Urinary bladder (tissue), 4 donors: ENCODE data around the gene TFF1. TPM values are rescaled to one million over a fixed set of nuclear protein-coding genes. Genes with fewer than 3 reads are reported as not detected.

Experiments used
- DNase-seq: peaks from one replicate; pipeline ENCODE4 v3.0.0-alpha.2; 2015; ENCODE audit errors: extremely low spot score
- H3K27ac ChIP-seq: one replicate; pipeline ENCODE4 v1.5.1; 2013; ENCODE audit warnings: low read depth, mild to moderate bottlenecking, moderate library complexity
- H3K36me3 ChIP-seq: one replicate; pipeline ENCODE4 v1.6.1; 2013; ENCODE audit warnings: mild to moderate bottlenecking, moderate library complexity; ENCODE audit not compliant: insufficient read depth
- H3K4me1 ChIP-seq: one replicate; pipeline ENCODE4 v1.6.1; 2013; ENCODE audit warnings: mild to moderate bottlenecking, moderate library complexity; ENCODE audit not compliant: insufficient read depth
- H3K4me3 ChIP-seq: one replicate; pipeline ENCODE4 v1.5.1; 2013; ENCODE audit warnings: low read depth, low read length
- WGBS: extraction: QIAGEN DNeasy Blood & Tissue Kit; methylation state at CpG from one replicate; pipeline ENCODE4 v1.1.7; 2013; 5-methylcytosine and 5-hydroxymethylcytosine counted together
- polyA plus RNA-seq: library from polyadenylated mRNA; stranded (reverse); fragments of 200-250 nt; gene quantifications from one replicate; pipeline ENCODE4 v1.2.3, GENCODE V29; 2013
- total RNA-seq: library from RNA; depleted of rRNA; stranded (reverse); fragments of >200 nt; gene quantifications from one replicate; pipeline ENCODE4 v1.2.3, GENCODE V29; 2014
- donor health status: healthy with polysubstance abuse.
- donor health status: healthy.

Gene TFF1
- total and polyA plus RNA-seq, 2 donors, result not detected

- WGBS, result 64% methylated on average over 3 of the region's 3 CpGs
These were observed 9.0 kb downstream of the TFF1 start for GRCh38 chr21:42357307-42357706.

GRCh38 chr21:42356650-42357049 lies 9.7 kb downstream of the TFF1 start:
- 65% methylated on average over 6 of the region's 6 CpGs for WGBS
- Histone ChIP-seq H3K36me3 (no peaks in the 10 kb centered on the region), H3K27ac (no peak overlapping the region), H3K4me1 (no peaks in the 10 kb centered on the region), H3K4me3 (no peak overlapping the region)
- no peak for DNase-seq

More at GRCh38 chr21:42357307-42357706, 9.0 kb downstream of the TFF1 start:
- no peaks in the 10 kb centered on the region for H3K36me3 ChIP-seq
- H3K4me1 ChIP-seq, result no peaks in the 10 kb centered on the region
- no peak for DNase-seq
- no peak overlapping the region for H3K27ac ChIP-seq
- no peak overlapping the region for H3K4me3 ChIP-seq

GRCh38 chr21:42356046-42356445 lies 10.3 kb downstream of the TFF1 start:
- Histone ChIP-seq H3K4me3 (no peak overlapping the region), H3K4me1 (no peaks in the 10 kb centered on the region), H3K27ac (no peak overlapping the region), H3K36me3 (no peaks in the 10 kb centered on the region)
- 91% methylated on average over 2 of the region's 2 CpGs for WGBS
- DNase-seq, result no peak

GRCh38 chr21:42353623-42354022 lies 12.7 kb downstream of the TFF1 start:
- Histone ChIP-seq H3K4me3 (no peak overlapping the region), H3K4me1 (no peaks in the 10 kb centered on the region), H3K27ac (no peak overlapping the region), H3K36me3 (no peaks in the 10 kb centered on the region)
- no peak for DNase-seq
- 82% methylated on average over 5 of the region's 5 CpGs for WGBS

- WGBS, result 88% methylated on average over 14 of the region's 14 CpGs
- H3K27ac ChIP-seq, result no peak overlapping the region
- no peak overlapping the region for H3K4me3 ChIP-seq
- H3K36me3 ChIP-seq, result no peaks in the 10 kb centered on the region
- no peak for DNase-seq
- H3K4me1 ChIP-seq, result no peaks in the 10 kb centered on the region
These were observed 13.8 kb downstream of the TFF1 start for GRCh38 chr21:42352441-42353095.

- no peaks in the 10 kb centered on the region for H3K36me3 ChIP-seq
- WGBS, result 78% methylated on average over 11 of the region's 11 CpGs
- no peak overlapping the region for H3K4me3 ChIP-seq
- H3K27ac ChIP-seq, result no peak overlapping the region
- DNase-seq, result no peak
- H3K4me1 ChIP-seq, result no peaks in the 10 kb centered on the region
These were observed 14.5 kb downstream of the TFF1 start for GRCh38 chr21:42351626-42352440.

- 66% methylated on average over 13 of the region's 13 CpGs for WGBS
These were observed 15.4 kb downstream of the TFF1 start, which contains the start of gene TFF2 for GRCh38 chr21:42350927-42351426. TFF2 (minus strand) TSS chr21:42350994; CDS start chr21:42350957, 37 bp downstream.

GRCh38 chr21:42350318-42350910 lies 15.9 kb downstream of the TFF1 start:
- DNase-seq, result no peak
- Histone ChIP-seq H3K4me3 (no peak overlapping the region), H3K4me1 (no peaks in the 10 kb centered on the region), H3K27ac (no peak overlapping the region), H3K36me3 (no peaks in the 10 kb centered on the region)
- 70% methylated on average over 11 of the region's 11 CpGs for WGBS

More at GRCh38 chr21:42350927-42351426, 15.4 kb downstream of the TFF1 start, which contains the start of gene TFF2:
- no peak for DNase-seq
- Histone ChIP-seq H3K4me3 (no peak within 1 kb of the TSS), H3K4me1 (no peaks in the 10 kb centered on the region), H3K27ac (no peak within 1 kb of the TSS), H3K36me3 (no peaks in the 10 kb centered on the region)

- Histone ChIP-seq H3K4me3 (no peak overlapping the region), H3K36me3 (no peaks in the 10 kb centered on the region), H3K4me1 (no peaks in the 10 kb centered on the region), H3K27ac (no peak overlapping the region)
- no peak for DNase-seq
- 80% methylated on average over 14 of the region's 14 CpGs for WGBS
These were observed 16.7 kb downstream of the TFF1 start for GRCh38 chr21:42349420-42350317.

GRCh38 chr21:42348762-42349161 lies 17.6 kb downstream of the TFF1 start:
- H3K36me3 ChIP-seq, result no peaks in the 10 kb centered on the region
- DNase-seq, result no peak
- 98% methylated on average over 2 of the region's 2 CpGs for WGBS
- no peaks in the 10 kb centered on the region for H3K4me1 ChIP-seq
- H3K4me3 ChIP-seq, result no peak overlapping the region
- no peak overlapping the region for H3K27ac ChIP-seq

- no peaks in the 10 kb centered on the region for H3K4me1 ChIP-seq
- DNase-seq, result no peak
- no peaks in the 10 kb centered on the region for H3K36me3 ChIP-seq
- no peak overlapping the region for H3K4me3 ChIP-seq
- WGBS, result 85% methylated on average over 30 of the region's 30 CpGs
- no peak overlapping the region for H3K27ac ChIP-seq
These were observed 18.6 kb downstream of the TFF1 start for GRCh38 chr21:42347601-42348327.

- Histone ChIP-seq H3K4me1 (no peaks in the 10 kb centered on the region), H3K4me3 (no peak overlapping the region), H3K27ac (no peak overlapping the region), H3K36me3 (no peaks in the 10 kb centered on the region)
- no peak for DNase-seq
- WGBS, result 87% methylated on average over 30 of the region's 30 CpGs
These were observed 19.3 kb downstream of the TFF1 start for GRCh38 chr21:42346866-42347600.
